GM23338 (cell line): ENCODE data around the gene NCK2. TPM values are rescaled to one million over a fixed set of nuclear protein-coding genes. Genes with fewer than 3 reads are reported as not detected.

ENCODE experiments used
- ATAC-seq: fragments of 200-7000 bp; cut with Tn5 transposase; 3 replicates; pipeline ENCODE4 v1.9.1; 2020
- DNase-seq: peaks from one replicate; pipeline ENCODE4 v3.0.0-alpha.2; 2015; ENCODE audit warnings: low spot score
- H2AFZ ChIP-seq: fragments of 200-600 bp; sonication (generic); 2 replicates; pipeline ENCODE4 v1.8.0; 2016; ENCODE audit warnings: antibody characterized with exemption, mild to moderate bottlenecking, moderate library complexity
- H3F3A ChIP-seq: fragments of 200-600 bp; sonication (generic); replicated peaks from 2 replicates; pipeline ENCODE4 v1.8.0; 2017; ENCODE audit warnings: antibody characterized with exemption, mixed run types, low read depth
- H3K27ac ChIP-seq: fragments of 200-600 bp; sonication (generic); 2 replicates; pipeline ENCODE4 v1.6.1; 2016; ENCODE audit warnings: low read depth
- H3K27me3 ChIP-seq: fragments of 200-600 bp; sonication (generic); 2 replicates; pipeline ENCODE4 v1.8.0; 2016; ENCODE audit warnings: mild to moderate bottlenecking, mixed run types, moderate library complexity; ENCODE audit not compliant: insufficient read depth
- H3K36me3 ChIP-seq: fragments of 200-600 bp; sonication (generic); 2 replicates; pipeline ENCODE4 v1.8.0; 2016; ENCODE audit warnings: mild to moderate bottlenecking; ENCODE audit not compliant: insufficient read depth
- H3K4me1 ChIP-seq: fragments of 200-600 bp; sonication (generic); 2 replicates; pipeline ENCODE4 v1.8.0; 2016; ENCODE audit warnings: mild to moderate bottlenecking, moderate library complexity; ENCODE audit not compliant: insufficient read depth
- H3K4me2 ChIP-seq: fragments of 200-600 bp; sonication (generic); 2 replicates; pipeline ENCODE4 v1.7.1; 2017; ENCODE audit warnings: mixed run types
- H3K4me3 ChIP-seq: fragments of 200-600 bp; sonication (generic); 2 replicates; pipeline ENCODE4 v1.6.1; 2016; ENCODE audit warnings: mixed run types
- H3K79me2 ChIP-seq: fragments of 200-600 bp; sonication (generic); replicated peaks from 2 replicates; pipeline ENCODE4 v1.8.0; 2017; ENCODE audit warnings: mild to moderate bottlenecking; ENCODE audit not compliant: insufficient read depth
- H3K9me2 ChIP-seq: fragments of 200-600 bp; sonication (generic); 2 replicates; pipeline ENCODE4 v1.8.0; 2017; ENCODE audit not compliant: insufficient read depth
- H4K20me1 ChIP-seq: fragments of 200-600 bp; sonication (generic); replicated peaks from 2 replicates; pipeline ENCODE4 v1.8.0; 2017; ENCODE audit warnings: mild to moderate bottlenecking; ENCODE audit not compliant: insufficient read depth
- H3K27ac Mint-ChIP-seq: 2 replicates; pipeline ENCODE4 v1.8.0; 2020; ENCODE audit warnings: inconsistent platforms, mild to moderate bottlenecking, moderate library complexity, mixed read lengths
- H3K27me3 Mint-ChIP-seq: 3 replicates; pipeline ENCODE4 v1.8.0; 2022; ENCODE audit warnings: low read depth, mild to moderate bottlenecking, moderate library complexity, mixed read lengths, inconsistent platforms; ENCODE audit not compliant: insufficient read depth, poor library complexity
- H3K36me3 Mint-ChIP-seq: 3 replicates; pipeline ENCODE4 v1.8.0; 2021; ENCODE audit warnings: low read depth, mild to moderate bottlenecking, inconsistent platforms, moderate library complexity, mixed read lengths
- H3K4me1 Mint-ChIP-seq: 3 replicates; pipeline ENCODE4 v1.8.0; 2020; ENCODE audit warnings: mild to moderate bottlenecking, inconsistent platforms, mixed read lengths
- H3K4me3 Mint-ChIP-seq: 3 replicates; pipeline ENCODE4 v1.8.0; 2021; ENCODE audit warnings: moderate library complexity, mild to moderate bottlenecking, inconsistent platforms, mixed read lengths
- H3K9me3 Mint-ChIP-seq: 3 replicates; pipeline ENCODE4 v1.8.0; 2020; ENCODE audit warnings: moderate library complexity, mild to moderate bottlenecking, inconsistent platforms, mixed read lengths
- CREB1 ChIP-seq: fragments of 250-450 bp; sonication (Bioruptor Pico); IDR thresholded peaks from 2 replicates; pipeline ENCODE4 v1.5.0; 2020; ENCODE audit warnings: low read depth, mild to moderate bottlenecking, moderate library complexity
- EZH2 ChIP-seq: fragments of 200-600 bp; sonication (generic); IDR thresholded peaks from one replicate; pipeline ENCODE4 v1.8.0; 2017; ENCODE audit warnings: antibody characterized with exemption, mild to moderate bottlenecking, low read depth; ENCODE audit not compliant: unreplicated experiment
- EZH2phosphoT487 ChIP-seq: fragments of 200-600 bp; sonication (generic); IDR thresholded peaks from one replicate; pipeline ENCODE4 v1.8.1; 2018; ENCODE audit warnings: antibody characterized with exemption; ENCODE audit not compliant: unreplicated experiment
- JUNB ChIP-seq: IDR thresholded peaks from one replicate; pipeline ENCODE4 v1.6.1; 2016; ENCODE audit warnings: antibody characterized with exemption; ENCODE audit not compliant: unreplicated experiment
- NANOG ChIP-seq: IDR thresholded peaks from 2 replicates; pipeline ENCODE4 v1.6.1; 2016; ENCODE audit warnings: antibody characterized with exemption, borderline replicate concordance
- POLR2AphosphoS5 ChIP-seq: IDR thresholded peaks from 2 replicates; pipeline ENCODE4 v1.6.1; 2016; ENCODE audit warnings: antibody characterized with exemption, low read depth
- STAT1 ChIP-seq: IDR thresholded peaks from one replicate; pipeline ENCODE4 v1.6.1; 2016; ENCODE audit warnings: antibody characterized with exemption; ENCODE audit not compliant: unreplicated experiment
- ZNF114 ChIP-seq: fragments of 250-450 bp; sonication (Bioruptor Pico); IDR thresholded peaks from 2 replicates; pipeline ENCODE4 v1.5.0; 2020; ENCODE audit warnings: mild to moderate bottlenecking, moderate library complexity
- ZNF331 ChIP-seq: fragments of 250-450 bp; sonication (Bioruptor Pico); IDR thresholded peaks from 2 replicates; pipeline ENCODE4 v1.5.0; 2020; ENCODE audit warnings: low read depth, mild to moderate bottlenecking, moderate library complexity
- polyA plus RNA-seq: library from polyadenylated mRNA; unstranded; fragments of >200 nt; fragmentation: Nextera tagmentation; extraction: Ambion mirVana; gene quantifications from 2 replicates; pipeline ENCODE4 v1.2.1, GENCODE V29; 2016
- total RNA-seq: library from RNA; depleted of rRNA; stranded (reverse); fragments of >200 nt; shearing (Covaris generic); gene quantifications from 2 replicates; pipeline ENCODE4 v1.2.3, GENCODE V29; 2014
- TF ChIP-seq, protein P1 (sequence below): IDR thresholded peaks from 2 replicates; pipeline ENCODE4 v1.6.1; 2016; ENCODE audit warnings: antibody characterized with exemption
- TF ChIP-seq, protein P2 (sequence below), 2 experiments: fragments of 200-600 bp in 1 of 2; sonication (generic) in 1 of 2; conservative IDR thresholded peaks; 2 replicates each; pipeline versions ENCODE4 v1.5.1 to v1.6.1; 2016 to 2017; ENCODE audit warnings: antibody characterized with exemption in 2 of 2, low read depth in 2 of 2, mild to moderate bottlenecking in 2 of 2, moderate library complexity in 1 of 2
- TF ChIP-seq, protein P3 (sequence below): fragments of 250-450 bp; sonication (Bioruptor Pico); IDR thresholded peaks from 2 replicates; pipeline ENCODE4 v1.5.0; 2020; ENCODE audit warnings: mild to moderate bottlenecking, moderate library complexity
- TF ChIP-seq, protein P4 (sequence below): IDR thresholded peaks from one replicate; pipeline ENCODE4 v1.6.1; 2018; ENCODE audit warnings: antibody characterized with exemption; ENCODE audit not compliant: unreplicated experiment

The NCK2 gene
- total and polyA plus RNA-seq, 2 experiments from 2014 or later: 26.9 to 59.9 TPM

DNA sequence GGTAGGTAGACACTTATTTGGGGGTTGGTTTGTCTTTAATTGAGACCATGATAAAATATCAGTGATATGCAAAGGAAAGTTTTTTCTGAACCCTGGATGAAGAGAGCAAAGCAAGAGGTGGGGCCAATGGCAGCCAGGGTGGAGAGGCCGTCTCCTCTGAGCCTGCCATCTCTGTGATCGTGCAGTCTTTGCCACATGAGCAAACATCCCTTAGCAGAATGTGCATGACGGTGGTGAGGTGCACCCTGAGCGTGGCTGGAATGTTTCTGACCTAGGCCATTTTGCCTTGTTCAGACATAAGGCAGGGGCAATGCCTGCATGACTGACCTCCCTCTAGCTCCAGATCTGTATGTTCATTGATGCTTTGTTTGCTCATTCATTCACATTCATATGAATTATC is 6.0 kb downstream of the NCK2 start:
- Histone ChIP-seq H3K27me3 (no peaks in the 10 kb centered on the region), H4K20me1 (peaks cover 45% of the 10 kb centered on the region), H3K4me1 (peaks cover 44% of the 10 kb centered on the region), H3K4me2 (no peak overlapping the region), H3K27ac (no peak overlapping the region), H3K36me3 (no peaks in the 10 kb centered on the region), H2AFZ (no peak overlapping the region), H3F3A (peaks cover 8% of the 10 kb centered on the region; the same call in 1 of the 2 replicates), H3K79me2 (peaks cover 100% of the 10 kb centered on the region), H3K9me2 (peaks cover 7% of the 10 kb centered on the region; the same call in 1 of the 2 replicates), H3K4me3 (no peak overlapping the region)
- Mint-ChIP-seq H3K4me1 (peaks cover 54% of the 10 kb centered on the region), H3K4me3 (no peak overlapping the region), H3K27ac (no peak overlapping the region), H3K27me3 (peaks cover 3% of the 10 kb centered on the region), H3K9me3 (peaks cover 3% of the 10 kb centered on the region; the same call in 1 of the 3 replicates), H3K36me3 (peaks cover 19% of the 10 kb centered on the region)
- ATAC-seq (no peak), DNase-seq (no peak)
- TF ChIP-seq POLR2AphosphoS5 (no peak), EZH2phosphoT487 (no peak), NANOG (no peak), EZH2 (no peak), ZNF331 (no peak), STAT1 (no peak), JUNB (no peak), CREB1 (CRISPR knock-in tag) (no peak), ZNF114 (CRISPR knock-in tag) (no peak)
- TF ChIP-seq, protein P1, sequence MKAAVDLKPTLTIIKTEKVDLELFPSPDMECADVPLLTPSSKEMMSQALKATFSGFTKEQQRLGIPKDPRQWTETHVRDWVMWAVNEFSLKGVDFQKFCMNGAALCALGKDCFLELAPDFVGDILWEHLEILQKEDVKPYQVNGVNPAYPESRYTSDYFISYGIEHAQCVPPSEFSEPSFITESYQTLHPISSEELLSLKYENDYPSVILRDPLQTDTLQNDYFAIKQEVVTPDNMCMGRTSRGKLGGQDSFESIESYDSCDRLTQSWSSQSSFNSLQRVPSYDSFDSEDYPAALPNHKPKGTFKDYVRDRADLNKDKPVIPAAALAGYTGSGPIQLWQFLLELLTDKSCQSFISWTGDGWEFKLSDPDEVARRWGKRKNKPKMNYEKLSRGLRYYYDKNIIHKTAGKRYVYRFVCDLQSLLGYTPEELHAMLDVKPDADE: no peak
- TF ChIP-seq, protein P2, sequence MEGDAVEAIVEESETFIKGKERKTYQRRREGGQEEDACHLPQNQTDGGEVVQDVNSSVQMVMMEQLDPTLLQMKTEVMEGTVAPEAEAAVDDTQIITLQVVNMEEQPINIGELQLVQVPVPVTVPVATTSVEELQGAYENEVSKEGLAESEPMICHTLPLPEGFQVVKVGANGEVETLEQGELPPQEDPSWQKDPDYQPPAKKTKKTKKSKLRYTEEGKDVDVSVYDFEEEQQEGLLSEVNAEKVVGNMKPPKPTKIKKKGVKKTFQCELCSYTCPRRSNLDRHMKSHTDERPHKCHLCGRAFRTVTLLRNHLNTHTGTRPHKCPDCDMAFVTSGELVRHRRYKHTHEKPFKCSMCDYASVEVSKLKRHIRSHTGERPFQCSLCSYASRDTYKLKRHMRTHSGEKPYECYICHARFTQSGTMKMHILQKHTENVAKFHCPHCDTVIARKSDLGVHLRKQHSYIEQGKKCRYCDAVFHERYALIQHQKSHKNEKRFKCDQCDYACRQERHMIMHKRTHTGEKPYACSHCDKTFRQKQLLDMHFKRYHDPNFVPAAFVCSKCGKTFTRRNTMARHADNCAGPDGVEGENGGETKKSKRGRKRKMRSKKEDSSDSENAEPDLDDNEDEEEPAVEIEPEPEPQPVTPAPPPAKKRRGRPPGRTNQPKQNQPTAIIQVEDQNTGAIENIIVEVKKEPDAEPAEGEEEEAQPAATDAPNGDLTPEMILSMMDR (conservative IDR thresholded peaks at IDR 0.05; ENCODE audit: low read depth in 2 of 2): no peak
- TF ChIP-seq, protein P3, sequence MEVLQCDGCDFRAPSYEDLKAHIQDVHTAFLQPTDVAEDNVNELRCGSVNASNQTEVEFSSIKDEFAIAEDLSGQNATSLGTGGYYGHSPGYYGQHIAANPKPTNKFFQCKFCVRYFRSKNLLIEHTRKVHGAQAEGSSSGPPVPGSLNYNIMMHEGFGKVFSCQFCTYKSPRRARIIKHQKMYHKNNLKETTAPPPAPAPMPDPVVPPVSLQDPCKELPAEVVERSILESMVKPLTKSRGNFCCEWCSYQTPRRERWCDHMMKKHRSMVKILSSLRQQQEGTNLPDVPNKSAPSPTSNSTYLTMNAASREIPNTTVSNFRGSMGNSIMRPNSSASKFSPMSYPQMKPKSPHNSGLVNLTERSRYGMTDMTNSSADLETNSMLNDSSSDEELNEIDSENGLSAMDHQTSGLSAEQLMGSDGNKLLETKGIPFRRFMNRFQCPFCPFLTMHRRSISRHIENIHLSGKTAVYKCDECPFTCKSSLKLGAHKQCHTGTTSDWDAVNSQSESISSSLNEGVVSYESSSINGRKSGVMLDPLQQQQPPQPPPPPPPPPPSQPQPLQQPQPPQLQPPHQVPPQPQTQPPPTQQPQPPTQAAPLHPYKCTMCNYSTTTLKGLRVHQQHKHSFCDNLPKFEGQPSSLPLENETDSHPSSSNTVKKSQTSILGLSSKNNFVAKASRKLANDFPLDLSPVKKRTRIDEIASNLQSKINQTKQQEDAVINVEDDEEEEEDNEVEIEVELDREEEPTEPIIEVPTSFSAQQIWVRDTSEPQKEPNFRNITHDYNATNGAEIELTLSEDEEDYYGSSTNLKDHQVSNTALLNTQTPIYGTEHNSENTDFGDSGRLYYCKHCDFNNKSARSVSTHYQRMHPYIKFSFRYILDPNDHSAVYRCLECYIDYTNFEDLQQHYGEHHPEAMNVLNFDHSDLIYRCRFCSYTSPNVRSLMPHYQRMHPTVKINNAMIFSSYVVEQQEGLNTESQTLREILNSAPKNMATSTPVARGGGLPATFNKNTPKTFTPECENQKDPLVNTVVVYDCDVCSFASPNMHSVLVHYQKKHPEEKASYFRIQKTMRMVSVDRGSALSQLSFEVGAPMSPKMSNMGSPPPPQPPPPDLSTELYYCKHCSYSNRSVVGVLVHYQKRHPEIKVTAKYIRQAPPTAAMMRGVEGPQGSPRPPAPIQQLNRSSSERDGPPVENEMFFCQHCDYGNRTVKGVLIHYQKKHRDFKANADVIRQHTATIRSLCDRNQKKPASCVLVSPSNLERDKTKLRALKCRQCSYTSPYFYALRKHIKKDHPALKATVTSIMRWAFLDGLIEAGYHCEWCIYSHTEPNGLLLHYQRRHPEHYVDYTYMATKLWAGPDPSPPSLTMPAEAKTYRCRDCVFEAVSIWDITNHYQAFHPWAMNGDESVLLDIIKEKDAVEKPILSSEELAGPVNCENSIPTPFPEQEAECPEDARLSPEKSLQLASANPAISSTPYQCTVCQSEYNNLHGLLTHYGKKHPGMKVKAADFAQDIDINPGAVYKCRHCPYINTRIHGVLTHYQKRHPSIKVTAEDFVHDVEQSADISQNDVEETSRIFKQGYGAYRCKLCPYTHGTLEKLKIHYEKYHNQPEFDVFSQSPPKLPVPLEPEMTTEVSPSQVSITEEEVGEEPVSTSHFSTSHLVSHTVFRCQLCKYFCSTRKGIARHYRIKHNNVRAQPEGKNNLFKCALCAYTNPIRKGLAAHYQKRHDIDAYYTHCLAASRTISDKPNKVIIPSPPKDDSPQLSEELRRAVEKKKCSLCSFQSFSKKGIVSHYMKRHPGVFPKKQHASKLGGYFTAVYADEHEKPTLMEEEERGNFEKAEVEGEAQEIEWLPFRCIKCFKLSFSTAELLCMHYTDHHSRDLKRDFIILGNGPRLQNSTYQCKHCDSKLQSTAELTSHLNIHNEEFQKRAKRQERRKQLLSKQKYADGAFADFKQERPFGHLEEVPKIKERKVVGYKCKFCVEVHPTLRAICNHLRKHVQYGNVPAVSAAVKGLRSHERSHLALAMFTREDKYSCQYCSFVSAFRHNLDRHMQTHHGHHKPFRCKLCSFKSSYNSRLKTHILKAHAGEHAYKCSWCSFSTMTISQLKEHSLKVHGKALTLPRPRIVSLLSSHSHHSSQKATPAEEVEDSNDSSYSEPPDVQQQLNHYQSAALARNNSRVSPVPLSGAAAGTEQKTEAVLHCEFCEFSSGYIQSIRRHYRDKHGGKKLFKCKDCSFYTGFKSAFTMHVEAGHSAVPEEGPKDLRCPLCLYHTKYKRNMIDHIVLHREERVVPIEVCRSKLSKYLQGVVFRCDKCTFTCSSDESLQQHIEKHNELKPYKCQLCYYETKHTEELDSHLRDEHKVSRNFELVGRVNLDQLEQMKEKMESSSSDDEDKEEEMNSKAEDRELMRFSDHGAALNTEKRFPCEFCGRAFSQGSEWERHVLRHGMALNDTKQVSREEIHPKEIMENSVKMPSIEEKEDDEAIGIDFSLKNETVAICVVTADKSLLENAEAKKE: no peak
- TF ChIP-seq, protein P4, sequence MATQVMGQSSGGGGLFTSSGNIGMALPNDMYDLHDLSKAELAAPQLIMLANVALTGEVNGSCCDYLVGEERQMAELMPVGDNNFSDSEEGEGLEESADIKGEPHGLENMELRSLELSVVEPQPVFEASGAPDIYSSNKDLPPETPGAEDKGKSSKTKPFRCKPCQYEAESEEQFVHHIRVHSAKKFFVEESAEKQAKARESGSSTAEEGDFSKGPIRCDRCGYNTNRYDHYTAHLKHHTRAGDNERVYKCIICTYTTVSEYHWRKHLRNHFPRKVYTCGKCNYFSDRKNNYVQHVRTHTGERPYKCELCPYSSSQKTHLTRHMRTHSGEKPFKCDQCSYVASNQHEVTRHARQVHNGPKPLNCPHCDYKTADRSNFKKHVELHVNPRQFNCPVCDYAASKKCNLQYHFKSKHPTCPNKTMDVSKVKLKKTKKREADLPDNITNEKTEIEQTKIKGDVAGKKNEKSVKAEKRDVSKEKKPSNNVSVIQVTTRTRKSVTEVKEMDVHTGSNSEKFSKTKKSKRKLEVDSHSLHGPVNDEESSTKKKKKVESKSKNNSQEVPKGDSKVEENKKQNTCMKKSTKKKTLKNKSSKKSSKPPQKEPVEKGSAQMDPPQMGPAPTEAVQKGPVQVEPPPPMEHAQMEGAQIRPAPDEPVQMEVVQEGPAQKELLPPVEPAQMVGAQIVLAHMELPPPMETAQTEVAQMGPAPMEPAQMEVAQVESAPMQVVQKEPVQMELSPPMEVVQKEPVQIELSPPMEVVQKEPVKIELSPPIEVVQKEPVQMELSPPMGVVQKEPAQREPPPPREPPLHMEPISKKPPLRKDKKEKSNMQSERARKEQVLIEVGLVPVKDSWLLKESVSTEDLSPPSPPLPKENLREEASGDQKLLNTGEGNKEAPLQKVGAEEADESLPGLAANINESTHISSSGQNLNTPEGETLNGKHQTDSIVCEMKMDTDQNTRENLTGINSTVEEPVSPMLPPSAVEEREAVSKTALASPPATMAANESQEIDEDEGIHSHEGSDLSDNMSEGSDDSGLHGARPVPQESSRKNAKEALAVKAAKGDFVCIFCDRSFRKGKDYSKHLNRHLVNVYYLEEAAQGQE: no peak
